ENCODE results near the gene CAST.

- no peak for TF ChIP-seq CTCF (IDR thresholded peaks at IDR 0.05)
- no peak for TF ChIP-seq POLR2AphosphoS5 (IDR thresholded peaks at IDR 0.05)
- no peak for TF ChIP-seq POLR2A (IDR thresholded peaks at IDR 0.05)
Measured at GRCh38 chr5:96690861-96691260, 28.7 kb downstream of the CAST start.
